ENCODE results near the gene COL9A2. TPM values are rescaled to one million over a fixed set of nuclear protein-coding genes. Genes with fewer than 3 reads are reported as not detected.
A peak's percentile ranks its signal among the peaks of the same experiment; 100 is the strongest.

The COL9A2 gene
- total RNA-seq, result 1 to 10 TPM; 5.2 to 6.3 TPM
- polyA plus RNA-seq, result under 1 TPM; 0.73 to 0.83 (median 0.76) TPM
- 3.4 to 9.6 (median 6.7) reads per million in 6 experiments for total RNA-seq

GRCh38 chr1:40316595-40317393, at the start of gene COL9A2:
TSS of gene COL9A2 (minus strand) at chr1:40317286. CDS start at chr1:40317197, 89 bp downstream.
- DNase-seq, result peak; percentile 57 to 83 (median 66)
- H3K9me3 Mint-ChIP-seq, result no peaks in the 10 kb centered on the region
- peaks cover 0 to 11% (median 6%) of the 10 kb centered on the region in 5 donors for H3K27me3 Mint-ChIP-seq
- peaks cover 19 to 50% (median 39%) of the 10 kb centered on the region in 4 donors for H3K4me1 Mint-ChIP-seq
- peak; percentile 70 to 76 for ATAC-seq
- H3K27ac Mint-ChIP-seq, result peak within 1 kb of the TSS in 9 of 10 donors; percentile 24 to 93 (median 91)
- POLR2A ChIA-PET, result interaction anchor here (0.7 to 3.9 kb wide), 14 partner anchors 11 to 277 kb away, joined by 3 to 15 read pairs (median 4); partner anchors contain the start of genes CAP1, RLF and SMAP2
- H3K4me3 Mint-ChIP-seq, result peak within 1 kb of the TSS; percentile 82 to 94 (median 91)
- H3K36me3 Mint-ChIP-seq, result no peaks in the 10 kb centered on the region

DNA sequence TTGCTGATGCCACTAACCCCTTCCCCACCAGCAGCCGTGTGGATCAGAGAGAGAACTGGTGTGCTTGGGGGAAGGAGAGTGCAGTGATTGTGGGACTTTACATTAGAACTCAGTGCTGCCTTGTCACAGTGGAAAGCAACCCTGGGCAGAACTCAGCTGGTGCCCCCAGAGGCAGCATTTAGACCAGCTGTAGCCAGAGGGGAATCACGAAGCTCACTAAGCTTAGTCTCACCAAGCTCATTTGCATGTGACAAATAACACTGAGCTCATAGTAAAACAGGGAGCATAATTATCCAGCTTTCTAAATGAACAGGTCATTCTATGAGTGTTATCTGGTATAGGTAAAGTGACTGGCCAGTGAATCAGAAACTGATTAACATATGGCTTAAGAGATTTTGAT, 46.6 kb upstream of the COL9A2 start:
- H3K36me3 Mint-ChIP-seq, result peaks cover 0 to 7% (median 0%) of the 10 kb centered on the region in 3 donors
- H3K27ac Mint-ChIP-seq, result peak overlapping the region in 4 of 10 donors; percentile 10 to 72 (median 61)
- POLR2A ChIA-PET, result interaction anchor here (0.6 kb wide), 1 partner anchor 178 kb away, joined by 3 read pairs; no protein-coding TSS in a partner anchor
- DNase-seq (no peak), ATAC-seq (peak; percentile 77 to 80)
- H3K27me3 Mint-ChIP-seq, result no peaks in the 10 kb centered on the region
- H3K4me1 Mint-ChIP-seq, result peaks cover 8 to 16% (median 12%) of the 10 kb centered on the region in 4 donors
- H3K9me3 Mint-ChIP-seq, result peaks cover 0 to 11% (median 4%) of the 10 kb centered on the region in 9 donors
- no peak overlapping the region for H3K4me3 Mint-ChIP-seq

DNA sequence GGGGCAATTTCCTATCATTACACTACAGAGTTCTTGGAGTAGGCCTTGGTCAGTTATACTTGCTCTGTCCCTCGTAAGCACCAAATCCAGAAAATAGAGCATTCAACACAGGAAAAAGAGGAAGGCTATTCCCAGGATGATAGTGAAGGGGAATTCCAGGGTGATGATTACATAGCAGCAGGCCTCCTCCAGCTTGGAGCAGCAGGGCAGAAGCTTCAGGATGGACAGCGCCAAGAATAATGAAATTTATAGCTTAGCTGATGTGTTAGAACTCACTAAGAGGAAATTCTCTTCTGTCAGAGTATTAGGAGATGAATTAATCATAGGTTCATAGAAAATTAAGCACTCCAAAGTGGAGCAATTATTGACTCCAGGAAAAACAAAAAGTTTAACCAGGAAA, 45.6 kb upstream of the COL9A2 start:
- H3K27ac Mint-ChIP-seq, result peak overlapping the region in 1 of 10 donors; percentile 27
- no peaks in the 10 kb centered on the region for H3K27me3 Mint-ChIP-seq
- H3K9me3 Mint-ChIP-seq, result peaks cover 0 to 12% (median 4%) of the 10 kb centered on the region in 9 donors
- peaks cover 8 to 16% (median 12%) of the 10 kb centered on the region in 4 donors for H3K4me1 Mint-ChIP-seq
- DNase-seq (no peak), ATAC-seq (no peak)
- H3K36me3 Mint-ChIP-seq, result peaks cover 0 to 7% (median 0%) of the 10 kb centered on the region in 3 donors
- POLR2A ChIA-PET, result no interaction called here
- H3K4me3 Mint-ChIP-seq, result no peak overlapping the region

DNA sequence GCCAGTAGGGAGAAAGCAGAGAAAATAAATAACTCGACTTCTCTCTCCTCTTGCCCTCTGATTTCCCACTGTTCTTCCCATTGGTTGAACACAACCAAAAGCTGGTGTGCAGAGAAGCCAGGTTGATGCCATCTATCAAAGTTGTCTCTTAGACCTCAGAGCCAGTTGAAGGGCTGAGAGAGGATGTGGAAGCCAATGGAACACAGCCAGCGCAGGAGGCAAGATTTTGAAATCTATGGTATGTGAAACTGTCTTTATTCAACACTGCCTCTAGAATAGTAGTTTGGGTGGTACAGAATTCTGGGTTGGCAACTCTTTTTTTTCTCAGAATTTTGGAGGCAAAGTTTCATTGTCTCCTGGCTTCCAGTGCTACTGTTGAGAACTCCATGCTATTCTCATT, 45.1 kb upstream of the COL9A2 start:
- Mint-ChIP-seq H3K36me3 (peaks cover 0 to 7% (median 0%) of the 10 kb centered on the region in 3 donors), H3K4me1 (peaks cover 8 to 16% (median 12%) of the 10 kb centered on the region in 4 donors), H3K4me3 (no peak overlapping the region), H3K27ac (no peak overlapping the region), H3K9me3 (peaks cover 0 to 12% (median 4%) of the 10 kb centered on the region in 9 donors), H3K27me3 (no peaks in the 10 kb centered on the region)
- no peak for DNase-seq
- no peak for ATAC-seq
- POLR2A ChIA-PET, result interaction anchor here (1.1 kb wide), 1 partner anchor 24 kb away, joined by 3 read pairs; no protein-coding TSS in a partner anchor

DNA sequence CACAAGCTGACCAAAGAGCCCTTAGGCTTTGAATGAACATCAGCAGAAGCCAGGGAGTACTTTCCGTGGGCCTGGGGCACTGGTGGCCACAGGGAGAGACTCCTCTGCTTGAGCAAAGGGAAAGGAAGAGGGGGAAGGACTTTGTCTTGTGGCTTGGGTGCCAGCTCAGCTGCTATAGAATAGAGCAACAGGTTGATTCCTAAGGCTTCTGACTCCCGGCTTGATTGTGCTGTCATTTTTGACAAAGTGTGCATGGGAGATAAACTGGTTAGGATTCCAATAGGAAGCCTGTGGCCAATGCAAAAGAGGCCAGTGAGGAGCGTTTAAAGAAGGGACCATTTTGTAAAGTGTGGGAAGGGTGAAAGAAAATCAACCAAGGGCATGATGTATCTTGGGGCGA, 44.6 kb upstream of the COL9A2 start:
- H3K27ac Mint-ChIP-seq, result peak overlapping the region in 2 of 10 donors; percentile 55 to 56

GRCh38 chr1:40361201-40361600, 44.1 kb upstream of the COL9A2 start:
- no peak overlapping the region for H3K4me3 Mint-ChIP-seq

More for the DNA sequence above, 44.6 kb upstream of the COL9A2 start:
- Mint-ChIP-seq H3K36me3 (peaks cover 0 to 7% (median 0%) of the 10 kb centered on the region in 3 donors), H3K4me1 (peaks cover 8 to 17% (median 12%) of the 10 kb centered on the region in 4 donors), H3K27me3 (no peaks in the 10 kb centered on the region), H3K9me3 (peaks cover 0 to 12% (median 4%) of the 10 kb centered on the region in 9 donors), H3K4me3 (no peak overlapping the region)
- DNase-seq (no peak), ATAC-seq (no peak)
- POLR2A ChIA-PET, result interaction anchor here (0.5 to 1.2 kb wide), 3 partner anchors 12 to 23 kb away, joined by 3 read pairs; partner anchors contain the start of gene SMAP2

DNA sequence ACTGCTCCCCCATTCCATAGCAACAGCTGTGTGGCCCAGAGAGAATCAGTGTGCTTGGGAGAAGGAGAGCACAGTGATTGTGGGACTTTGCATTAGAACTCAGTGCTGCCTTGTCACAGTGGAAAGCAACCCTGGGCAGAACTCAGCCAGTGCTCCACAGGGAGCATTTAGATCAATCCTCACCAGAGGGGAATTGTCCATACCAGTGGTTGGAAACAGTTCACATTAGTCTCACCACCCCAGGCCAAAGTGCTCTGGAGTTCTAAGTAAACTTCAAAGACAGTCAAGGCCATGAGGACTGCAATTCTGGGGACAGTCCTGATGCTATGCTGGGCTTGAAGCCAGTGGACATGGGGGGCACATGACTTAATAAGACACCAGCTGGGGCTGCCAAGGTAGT, 43.5 kb upstream of the COL9A2 start:
- Mint-ChIP-seq H3K4me3 (no peak overlapping the region), H3K27ac (no peak overlapping the region), H3K36me3 (peaks cover 0 to 7% (median 0%) of the 10 kb centered on the region in 3 donors), H3K9me3 (peaks cover 0 to 12% (median 4%) of the 10 kb centered on the region in 9 donors), H3K4me1 (peaks cover 12 to 18% (median 13%) of the 10 kb centered on the region in 4 donors), H3K27me3 (no peaks in the 10 kb centered on the region)
- DNase-seq (no peak), ATAC-seq (no peak)
- POLR2A ChIA-PET, result interaction anchor here (1.2 kb wide), 1 partner anchor 13 kb away, joined by 3 read pairs; the partner anchor contains the start of gene SMAP2

More at GRCh38 chr1:40361201-40361600, 44.1 kb upstream of the COL9A2 start:
- Mint-ChIP-seq H3K9me3 (peaks cover 0 to 12% (median 4%) of the 10 kb centered on the region in 9 donors), H3K4me1 (peaks cover 8 to 18% (median 12%) of the 10 kb centered on the region in 4 donors), H3K27ac (no peak overlapping the region), H3K27me3 (no peaks in the 10 kb centered on the region), H3K36me3 (peaks cover 0 to 7% (median 0%) of the 10 kb centered on the region in 3 donors)
- no peak for ATAC-seq
- DNase-seq, result no peak
- POLR2A ChIA-PET, result interaction anchor here (0.5 to 1.2 kb wide), 3 partner anchors 13 to 23 kb away, joined by 3 read pairs; partner anchors contain the start of gene SMAP2

- Mint-ChIP-seq H3K36me3 (peaks cover 0 to 7% (median 0%) of the 10 kb centered on the region in 3 donors), H3K27me3 (no peaks in the 10 kb centered on the region), H3K9me3 (peaks cover 0 to 12% (median 4%) of the 10 kb centered on the region in 9 donors), H3K27ac (no peak overlapping the region), H3K4me1 (peaks cover 4 to 14% (median 13%) of the 10 kb centered on the region in 4 donors), H3K4me3 (no peak overlapping the region)
- ATAC-seq (no peak), DNase-seq (no peak)
- POLR2A ChIA-PET, result no interaction called here
These were observed 40.5 kb upstream of the COL9A2 start for GRCh38 chr1:40357625-40358024.

- H3K36me3 Mint-ChIP-seq, result no peaks in the 10 kb centered on the region
- H3K27me3 Mint-ChIP-seq, result no peaks in the 10 kb centered on the region
- no peaks in the 10 kb centered on the region for H3K9me3 Mint-ChIP-seq
- peak overlapping the region in 2 of 10 donors; percentile 7 to 62 for H3K27ac Mint-ChIP-seq
- H3K4me1 Mint-ChIP-seq, result peaks cover 9 to 24% (median 12%) of the 10 kb centered on the region in 4 donors
- POLR2A ChIA-PET, result no interaction called here
- ATAC-seq (no peak), DNase-seq (no peak)
- H3K4me3 Mint-ChIP-seq, result no peak overlapping the region
These were observed 36.0 kb upstream of the COL9A2 start for GRCh38 chr1:40353082-40353481.

GRCh38 chr1:40352126-40352525, 35.0 kb upstream of the COL9A2 start:
- no peaks in the 10 kb centered on the region for H3K9me3 Mint-ChIP-seq
- peak overlapping the region in 3 of 10 donors; percentile 25 to 56 (median 56) for H3K27ac Mint-ChIP-seq
- peaks cover 9 to 27% (median 12%) of the 10 kb centered on the region in 4 donors for H3K4me1 Mint-ChIP-seq
- H3K4me3 Mint-ChIP-seq, result no peak overlapping the region
- POLR2A ChIA-PET, result interaction anchor here (1.4 kb wide), 1 partner anchor 21 kb away, joined by 5 read pairs; the partner anchor contains the start of gene SMAP2
- ATAC-seq, result no peak
- H3K36me3 Mint-ChIP-seq, result no peaks in the 10 kb centered on the region
- H3K27me3 Mint-ChIP-seq, result no peaks in the 10 kb centered on the region
- no peak for DNase-seq

- H3K27me3 Mint-ChIP-seq, result no peaks in the 10 kb centered on the region
- peaks cover 9 to 25% (median 12%) of the 10 kb centered on the region in 4 donors for H3K4me1 Mint-ChIP-seq
- H3K4me3 Mint-ChIP-seq, result no peak overlapping the region
- ATAC-seq (no peak), DNase-seq (no peak)
- no peaks in the 10 kb centered on the region for H3K9me3 Mint-ChIP-seq
- POLR2A ChIA-PET, result interaction anchor here (1.4 kb wide), 1 partner anchor 22 kb away, joined by 5 read pairs; the partner anchor contains the start of gene SMAP2
- H3K27ac Mint-ChIP-seq, result no peak overlapping the region
- no peaks in the 10 kb centered on the region for H3K36me3 Mint-ChIP-seq
These were observed 34.0 kb upstream of the COL9A2 start for GRCh38 chr1:40351124-40351523.

GRCh38 chr1:40350391-40350790, 33.3 kb upstream of the COL9A2 start:
- Mint-ChIP-seq H3K36me3 (no peaks in the 10 kb centered on the region), H3K27me3 (no peaks in the 10 kb centered on the region), H3K4me1 (peaks cover 7 to 26% (median 12%) of the 10 kb centered on the region in 4 donors), H3K4me3 (no peak overlapping the region), H3K27ac (peak overlapping the region in 1 of 10 donors; percentile 7), H3K9me3 (no peaks in the 10 kb centered on the region)
- DNase-seq (no peak), ATAC-seq (no peak)
- POLR2A ChIA-PET, result no interaction called here
